Vagina (tissue), 2 donors: Measurements from ENCODE around the gene GID8.

Experiments
- POLR2AphosphoS5 ChIP-seq, 2 donors: sonication (generic); formaldehyde crosslinking; IDR thresholded peaks; one replicate each; pipeline ENCODE4 v1.9.0; 2017; ENCODE audit warnings: antibody characterized with exemption in 2 of 2, mild to moderate bottlenecking in 2 of 2, low read depth in 1 of 2; ENCODE audit not compliant: insufficient read depth in 1 of 2
- TF ChIP-seq, protein P1 (sequence below), 3 experiments: fragments of 450-650 bp in 2 of 3; fragments of 200-600 bp in 1 of 3; sonication (generic) in 1 of 3; IDR thresholded peaks; one replicate each; pipeline ENCODE4 v1.5.1; 2017 to 2019; ENCODE audit warnings: antibody characterized with exemption in 3 of 3, mild to moderate bottlenecking in 2 of 3, moderate library complexity in 2 of 3

DNA sequence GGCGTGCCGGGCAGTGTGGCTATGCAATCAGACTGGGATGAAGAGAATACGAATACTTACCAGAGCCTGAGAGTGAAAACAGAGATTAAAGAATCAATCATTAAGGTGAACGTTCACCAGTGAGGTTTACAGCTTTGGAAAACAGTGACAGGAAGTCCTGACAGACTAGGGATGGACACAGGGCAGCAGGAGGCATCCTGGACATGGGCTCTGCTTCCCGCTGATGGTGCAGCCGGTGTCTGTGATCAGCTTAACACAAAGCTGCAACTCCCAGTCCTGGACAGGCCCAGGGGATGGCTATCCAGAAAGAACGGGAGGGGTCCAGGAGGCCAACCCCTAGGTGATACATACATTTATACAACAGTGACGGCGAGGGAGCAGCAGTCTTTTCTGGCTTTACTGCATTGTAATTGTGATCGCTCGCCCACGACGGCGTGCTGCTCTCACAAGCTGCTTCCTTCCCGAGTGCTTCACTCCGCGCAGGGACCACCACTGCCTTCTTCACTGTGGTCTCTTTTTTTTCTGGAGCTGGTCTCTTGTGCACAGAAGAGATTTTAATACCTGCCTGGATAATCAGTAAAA lies 32.3 kb upstream of the GID8 start:
- TF ChIP-seq, protein P1, sequence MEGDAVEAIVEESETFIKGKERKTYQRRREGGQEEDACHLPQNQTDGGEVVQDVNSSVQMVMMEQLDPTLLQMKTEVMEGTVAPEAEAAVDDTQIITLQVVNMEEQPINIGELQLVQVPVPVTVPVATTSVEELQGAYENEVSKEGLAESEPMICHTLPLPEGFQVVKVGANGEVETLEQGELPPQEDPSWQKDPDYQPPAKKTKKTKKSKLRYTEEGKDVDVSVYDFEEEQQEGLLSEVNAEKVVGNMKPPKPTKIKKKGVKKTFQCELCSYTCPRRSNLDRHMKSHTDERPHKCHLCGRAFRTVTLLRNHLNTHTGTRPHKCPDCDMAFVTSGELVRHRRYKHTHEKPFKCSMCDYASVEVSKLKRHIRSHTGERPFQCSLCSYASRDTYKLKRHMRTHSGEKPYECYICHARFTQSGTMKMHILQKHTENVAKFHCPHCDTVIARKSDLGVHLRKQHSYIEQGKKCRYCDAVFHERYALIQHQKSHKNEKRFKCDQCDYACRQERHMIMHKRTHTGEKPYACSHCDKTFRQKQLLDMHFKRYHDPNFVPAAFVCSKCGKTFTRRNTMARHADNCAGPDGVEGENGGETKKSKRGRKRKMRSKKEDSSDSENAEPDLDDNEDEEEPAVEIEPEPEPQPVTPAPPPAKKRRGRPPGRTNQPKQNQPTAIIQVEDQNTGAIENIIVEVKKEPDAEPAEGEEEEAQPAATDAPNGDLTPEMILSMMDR (IDR thresholded peaks at IDR 0.05): no peak
- TF ChIP-seq POLR2AphosphoS5 (IDR thresholded peaks at IDR 0.05; ENCODE audit: insufficient read depth in 1 of 2, low read depth in 1 of 2): no peak
